Measurements from ENCODE around the gene SLC22A31. TPM values are rescaled to one million over a fixed set of nuclear protein-coding genes. Genes with fewer than 3 reads are reported as not detected.

The SLC22A31 gene
- total RNA-seq: 0.18 TPM in 1 of 2 replicates, not detected in the other

DNA sequence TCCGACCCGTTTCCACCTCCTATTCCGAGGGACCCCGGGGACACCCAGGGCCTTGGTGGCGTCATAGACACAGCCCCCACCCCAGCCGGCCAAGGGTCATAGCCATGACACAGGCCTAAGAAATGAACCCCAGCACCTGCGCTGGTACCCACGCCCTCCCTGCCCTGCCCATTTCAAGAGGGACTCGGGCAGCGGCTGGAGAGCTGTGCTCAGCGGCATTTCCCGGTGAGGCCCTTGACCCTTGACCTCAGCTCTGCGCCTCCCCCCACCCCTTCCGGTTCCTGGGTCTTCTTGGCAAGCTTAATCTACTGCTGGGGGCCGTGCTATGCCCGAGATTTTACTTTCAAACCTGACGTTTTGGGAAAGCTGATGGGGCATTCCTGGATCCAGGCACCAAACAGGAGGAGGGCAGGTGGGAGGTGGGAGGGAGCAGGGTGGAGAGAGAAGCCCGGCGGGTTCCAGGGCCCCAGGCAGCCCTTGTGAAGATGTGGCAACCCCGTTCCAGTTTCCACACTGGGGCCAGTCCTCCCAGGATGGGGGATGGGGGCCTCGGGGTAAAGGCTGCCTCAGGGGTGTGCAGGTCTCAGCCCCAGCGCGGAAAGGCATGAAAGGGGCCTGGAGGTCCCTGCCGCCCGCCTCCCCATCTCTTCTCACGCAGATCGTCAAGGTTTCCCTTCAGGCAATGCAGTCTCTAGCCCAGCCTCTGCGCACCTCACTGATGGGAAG, at the start of gene SLC22A31:
Gene SLC22A31 (minus strand): TSS at position 414 of the 726 bp plus-strand sequence. CDS start 36 bp downstream, at position 378.

DNA sequence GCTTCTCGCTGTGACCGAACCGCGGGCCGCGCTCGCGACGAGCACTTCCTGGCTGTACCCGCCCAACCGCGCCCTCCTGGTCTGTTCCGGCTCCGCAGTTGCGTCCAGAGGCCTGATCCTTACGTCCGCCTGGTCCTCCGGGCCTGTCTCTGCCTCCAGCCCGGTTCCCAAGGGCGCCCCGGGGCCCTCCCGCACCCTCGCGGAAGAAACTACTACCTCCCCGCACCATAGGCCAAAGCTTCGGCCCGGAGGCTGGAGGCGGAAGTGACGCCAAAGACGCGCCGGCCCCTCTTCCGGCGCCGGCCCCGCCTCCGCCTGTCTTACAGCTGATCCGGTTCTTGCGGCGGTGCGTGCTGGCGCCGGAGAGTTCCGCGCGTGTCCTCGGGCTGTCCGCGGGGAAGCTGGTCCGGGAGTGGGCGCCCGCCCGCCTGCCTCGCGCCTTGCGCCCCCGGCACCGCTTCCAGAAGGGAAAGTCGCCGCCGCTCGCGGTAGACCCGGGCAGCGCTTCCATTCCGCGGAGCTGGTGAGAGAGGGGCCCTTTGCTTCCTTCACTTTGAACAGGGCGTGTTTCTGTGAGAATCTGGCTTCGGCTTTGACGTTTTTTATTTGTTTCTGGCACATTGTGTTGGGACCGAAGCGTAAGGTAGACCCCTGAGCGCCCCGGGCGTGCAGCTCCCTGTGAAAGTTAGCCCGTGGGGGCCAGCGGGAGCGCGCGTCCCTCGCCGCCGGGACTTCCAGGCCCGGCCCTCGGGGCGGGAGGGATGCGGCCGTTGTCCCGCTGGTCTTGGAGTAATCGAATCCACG, 17.3 kb upstream of the SLC22A31 start, which contains the start of gene ZNF778:
Gene ZNF778 (plus strand): TSS at position 316 of the 804 bp plus-strand sequence. CDS start 3,425 bp downstream, outside the sequence.

DNA sequence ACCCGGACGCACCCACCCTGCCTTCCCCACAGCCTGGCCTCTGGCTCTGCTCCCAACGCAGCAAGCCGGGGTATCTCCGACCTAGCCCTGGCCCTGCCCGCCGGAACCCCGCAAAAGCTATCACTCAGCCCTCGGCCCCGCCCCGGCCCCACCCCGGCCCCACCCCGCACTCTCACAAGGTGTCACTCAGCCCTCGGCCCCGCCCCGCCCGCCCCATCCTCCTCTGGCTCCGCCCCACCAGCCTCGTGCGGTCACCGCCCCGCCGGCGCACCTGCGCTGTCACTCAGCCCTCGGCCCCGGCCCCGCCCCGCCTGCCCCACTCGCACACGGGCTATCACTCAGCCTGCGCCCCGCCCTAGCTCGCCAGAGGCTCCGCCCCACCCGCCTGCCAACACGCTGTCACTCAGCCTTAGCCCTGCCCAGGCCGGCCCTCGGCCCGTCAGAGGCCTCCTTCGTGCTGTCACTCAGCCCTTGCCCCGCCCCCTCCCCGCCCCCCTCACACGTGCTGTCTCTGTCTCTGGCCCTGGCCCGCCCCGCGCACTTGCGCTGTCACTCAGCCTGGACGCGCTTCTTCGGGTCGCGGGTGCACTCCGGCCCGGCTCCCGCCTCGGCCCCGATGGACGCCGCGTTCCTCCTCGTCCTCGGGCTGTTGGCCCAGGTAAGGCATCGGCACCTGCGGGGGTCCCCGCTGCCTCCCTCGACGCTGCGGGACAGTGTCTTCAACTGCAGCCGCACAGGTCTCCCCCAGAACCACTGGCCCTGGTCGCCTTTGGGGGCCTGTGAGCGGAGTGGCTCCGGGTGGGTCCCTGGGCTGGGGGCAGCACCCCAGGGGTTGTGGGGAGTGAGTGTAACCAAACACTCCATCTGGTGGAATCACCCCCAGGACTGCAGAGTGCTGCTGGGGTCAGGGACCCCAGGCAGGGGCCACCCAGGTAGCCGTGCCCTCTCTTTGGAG, 28.8 kb downstream of the SLC22A31 start, which contains the start of gene CDH15:
Gene CDH15 (plus strand): TSS at position 533 of the 955 bp plus-strand sequence. CDS start 84 bp downstream, at position 617.

Other genes with a start within 250 kb of the SLC22A31 start
- gene CBFA2T3, start 223.3 kb downstream of the SLC22A31 start, total RNA-seq: not detected in 2 replicates
- 20.2 and 27.3 TPM in 2 replicates for gene ACSF3, start 106.7 kb downstream of the SLC22A31 start, total RNA-seq
- gene CDH15, start 28.8 kb downstream of the SLC22A31 start, total RNA-seq: 0.09 and 0.19 TPM in 2 replicates
- gene ZNF778, start 17.2 kb upstream of the SLC22A31 start, total RNA-seq: 10.2 and 11.0 TPM in 2 replicates